ENCODE results near the gene GORASP2.

Gene GORASP2

DNA sequence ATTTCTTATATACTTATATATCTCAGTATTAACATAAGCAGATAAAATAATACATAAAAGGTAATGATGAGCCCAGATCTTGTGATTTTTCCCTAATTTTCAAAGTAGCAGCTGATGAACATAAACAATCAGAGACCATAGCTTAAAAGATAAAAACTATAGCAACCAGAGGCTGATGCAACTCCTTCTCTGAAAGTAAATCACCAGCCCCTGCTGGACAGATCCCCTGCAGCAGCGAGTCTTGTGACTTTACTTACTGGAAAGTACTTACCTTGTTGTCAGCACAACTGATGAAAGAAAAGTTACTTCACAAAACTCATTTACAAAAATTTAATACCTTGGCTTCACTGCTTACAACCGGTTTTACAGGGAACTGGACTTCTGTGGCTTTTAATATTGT, 67.3 kb downstream of the GORASP2 start:
- DNase-seq: no peak

DNA sequence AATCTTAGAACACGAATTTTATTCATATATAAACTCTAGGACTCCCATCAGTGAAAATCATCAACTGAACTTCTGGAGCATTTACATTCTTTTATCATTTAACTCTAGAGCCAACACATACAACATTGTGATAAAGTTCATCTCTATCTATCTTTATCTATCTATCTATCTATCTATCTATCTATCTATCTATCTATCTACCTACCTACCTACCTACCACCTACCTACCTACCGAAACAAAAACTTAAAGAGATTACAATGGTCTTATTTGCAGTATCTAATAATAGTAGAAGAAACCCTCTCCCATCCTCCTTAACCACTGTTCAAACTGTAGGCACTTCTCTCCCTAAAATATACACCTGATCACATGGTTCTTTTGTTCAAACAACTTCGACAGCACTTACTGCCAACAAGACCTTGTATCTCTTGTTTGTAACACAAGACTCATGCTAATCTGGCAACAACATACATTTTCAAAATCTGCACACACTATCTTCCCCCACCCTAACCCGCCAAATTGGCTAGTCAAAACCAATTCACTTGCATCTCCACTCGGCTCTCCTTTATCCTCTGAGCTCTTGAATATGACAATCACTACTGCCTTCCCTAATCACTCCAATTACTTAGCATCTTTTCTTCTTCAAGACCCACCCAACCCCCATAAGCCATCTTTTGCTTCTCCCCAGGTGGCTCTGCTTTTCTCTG, 69.0 kb downstream of the GORASP2 start:
- DNase-seq: no peak

DNA sequence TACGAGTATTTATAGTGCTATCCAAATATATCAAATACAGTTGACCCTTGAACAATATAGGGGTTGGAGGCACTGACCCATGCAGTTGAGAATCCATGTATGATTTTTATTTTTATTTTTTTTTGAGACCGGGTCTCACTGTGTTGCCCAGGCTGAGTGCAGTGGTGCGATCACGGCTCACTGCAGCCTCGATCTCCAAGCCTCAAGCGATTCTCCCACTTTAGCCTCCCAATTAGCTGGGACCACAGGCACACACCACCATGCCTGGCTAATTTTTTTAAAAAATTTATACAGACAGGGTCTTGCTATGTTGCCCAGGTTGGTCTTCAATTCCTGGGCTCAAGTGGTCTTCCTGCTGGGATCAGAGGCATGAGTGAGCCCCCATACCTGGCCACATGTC, 70.6 kb downstream of the GORASP2 start:
- DNase-seq: no peak

DNA sequence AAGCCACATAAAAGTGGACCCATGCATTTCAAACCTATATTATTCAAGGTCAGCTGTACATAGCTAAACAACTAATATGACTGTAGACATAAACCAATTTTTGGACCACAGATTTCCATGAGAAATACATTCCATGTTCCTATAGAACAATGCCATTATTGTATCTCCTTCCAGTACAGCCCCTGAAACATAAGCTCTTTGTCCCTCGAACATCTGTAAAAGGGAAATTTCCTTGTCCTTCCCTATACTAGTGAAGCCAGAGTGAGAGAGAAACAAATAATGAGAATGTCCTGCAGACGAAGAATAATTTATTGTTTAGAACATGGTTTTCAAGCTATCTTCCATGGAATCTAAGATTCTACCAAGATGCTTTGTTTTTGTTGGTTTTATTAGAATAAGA, 75.3 kb downstream of the GORASP2 start:
- no peak for DNase-seq

DNA sequence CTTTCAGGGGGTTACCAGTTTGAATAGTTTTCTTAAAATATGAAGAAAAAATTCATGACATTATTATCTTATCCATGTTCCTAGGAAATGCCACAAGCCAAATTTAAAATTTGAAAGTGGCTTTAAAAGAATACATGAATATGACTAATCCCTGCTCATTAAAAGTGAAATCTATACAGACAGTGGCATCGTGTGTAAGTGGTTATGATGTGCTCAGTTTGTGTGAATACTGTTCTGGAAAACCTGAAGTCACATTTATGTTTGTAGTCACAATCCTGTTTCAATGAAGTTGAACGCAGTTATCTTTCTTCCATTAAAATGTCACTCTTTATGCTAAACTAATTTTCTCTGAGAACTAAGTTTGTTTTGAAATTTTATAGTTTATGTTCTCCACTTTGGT, 75.8 kb downstream of the GORASP2 start:
- no peak for DNase-seq

DNA sequence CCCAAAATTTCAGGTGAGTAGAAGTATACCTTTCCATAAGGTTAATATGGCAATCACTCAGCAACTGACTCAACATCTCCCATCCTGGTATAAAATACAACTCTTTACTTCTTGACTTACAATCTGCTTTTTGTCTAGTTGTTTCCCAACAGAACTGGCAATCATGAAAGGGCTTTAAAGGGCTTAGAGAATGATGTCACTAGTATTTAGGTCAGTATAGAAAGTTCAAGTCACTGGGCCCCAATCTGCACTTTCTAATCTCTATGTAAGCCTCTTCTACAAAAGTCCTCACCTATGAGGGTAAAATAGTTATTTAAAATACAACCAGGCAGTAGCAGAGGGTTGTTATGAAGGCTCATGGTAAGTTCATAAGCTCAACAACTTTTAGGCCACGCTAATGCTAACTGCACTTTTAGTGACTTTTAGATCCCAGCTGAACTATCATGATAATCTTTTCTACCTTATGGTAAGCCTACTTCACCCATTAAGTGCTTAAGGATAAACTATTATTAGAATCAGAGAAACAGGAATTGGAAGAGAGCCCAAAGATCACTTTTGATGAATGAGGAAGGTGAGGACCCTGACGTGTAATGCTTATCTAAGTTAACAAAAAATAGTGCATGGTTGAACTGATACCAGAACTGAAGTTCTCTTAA, 79.6 kb downstream of the GORASP2 start:
- DNase-seq: no peak

DNA sequence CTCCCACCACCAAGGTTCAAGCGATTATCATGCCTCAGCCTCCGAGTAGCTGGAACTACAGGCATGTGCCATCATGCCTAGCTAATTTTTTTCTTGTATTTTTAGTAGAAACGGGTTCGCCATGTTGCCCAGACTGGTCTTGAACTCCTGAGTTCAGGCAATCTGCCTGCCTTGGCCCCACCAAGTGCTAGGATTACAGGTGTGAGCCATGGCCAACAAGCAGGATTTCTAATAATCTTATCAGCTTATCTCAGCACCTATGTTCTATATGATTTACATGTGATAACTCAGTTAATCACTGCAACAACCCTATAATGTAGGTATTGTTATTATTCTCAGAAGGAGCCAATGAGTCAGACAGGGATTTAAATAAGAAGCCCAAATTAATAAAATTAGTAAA, 80.3 kb downstream of the GORASP2 start:
- DNase-seq: no peak

DNA sequence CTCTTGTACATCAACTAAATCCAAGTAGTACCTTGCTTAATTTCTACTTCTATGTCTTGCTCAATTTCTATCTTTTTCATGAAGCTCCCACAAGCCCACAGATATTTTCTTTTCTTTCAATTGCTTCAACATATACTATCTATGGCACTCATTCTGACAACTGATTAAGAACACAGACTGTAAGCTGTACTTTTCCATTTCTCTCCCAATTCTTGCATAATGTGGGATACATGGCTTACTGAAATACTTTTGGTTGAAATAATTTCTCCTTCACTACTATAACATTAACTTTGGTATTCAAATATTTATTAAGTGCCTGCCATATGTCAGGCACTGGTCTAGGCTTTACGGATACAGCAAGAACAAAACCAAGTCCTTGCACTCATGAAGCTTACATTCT, 84.8 kb downstream of the GORASP2 start:
- no peak for DNase-seq

DNA sequence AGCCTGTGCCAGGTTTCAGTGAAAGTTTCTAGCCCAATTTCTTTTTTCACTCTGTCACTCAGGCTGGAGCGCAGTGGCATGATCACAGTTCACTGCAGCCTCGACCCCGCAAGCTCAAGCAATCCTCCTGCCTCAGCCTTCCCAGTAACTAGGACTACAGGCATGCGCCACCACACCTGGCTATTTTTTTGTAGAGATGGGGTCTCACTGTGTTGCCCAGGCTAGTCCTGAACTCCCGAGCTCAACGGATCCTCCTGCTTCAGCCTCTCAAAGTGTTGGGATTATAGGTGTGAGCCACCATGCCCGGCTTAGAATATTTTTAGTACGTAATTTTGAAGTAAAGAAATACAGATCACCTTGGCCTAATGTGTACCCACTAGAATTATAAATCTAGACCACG, 87.1 kb downstream of the GORASP2 start:
- DNase-seq: no peak
